ENCODE data around the gene LIN9.

Gene LIN9

GRCh38 chr1:226308723-226309397, at the start of gene LIN9:
LIN9 (minus strand) TSS chr1:226309164; CDS start chr1:226309139, 25 bp downstream.
- peak within 1 kb of the TSS; percentile 87 for H3K4me3 ChIP-seq (ENCODE audit: low read depth, low read length)
- H3K4me2 ChIP-seq (ENCODE audit: low read length): peak within 1 kb of the TSS; percentile 98
- peak within 1 kb of the TSS; percentile 94 for H2AFZ ChIP-seq
- H3K36me3 ChIP-seq (ENCODE audit: control insufficient read depth, insufficient read depth, low read length): no peaks in the 10 kb centered on the region
- H3K79me2 ChIP-seq: no peaks in the 10 kb centered on the region
- H3K9ac ChIP-seq: peak within 1 kb of the TSS; percentile 28
- peak within 1 kb of the TSS; percentile 15 for H3K27ac ChIP-seq
- no peak for TF ChIP-seq CTCF (IDR thresholded peaks at IDR 0.05)
- no peaks in the 10 kb centered on the region for H3K9me3 ChIP-seq (ENCODE audit: control insufficient read depth, low read length)
- H3K4me1 ChIP-seq: no peaks in the 10 kb centered on the region
- no peaks in the 10 kb centered on the region for H3K27me3 ChIP-seq (ENCODE audit: control insufficient read depth, insufficient read depth, low read length)

DNA sequence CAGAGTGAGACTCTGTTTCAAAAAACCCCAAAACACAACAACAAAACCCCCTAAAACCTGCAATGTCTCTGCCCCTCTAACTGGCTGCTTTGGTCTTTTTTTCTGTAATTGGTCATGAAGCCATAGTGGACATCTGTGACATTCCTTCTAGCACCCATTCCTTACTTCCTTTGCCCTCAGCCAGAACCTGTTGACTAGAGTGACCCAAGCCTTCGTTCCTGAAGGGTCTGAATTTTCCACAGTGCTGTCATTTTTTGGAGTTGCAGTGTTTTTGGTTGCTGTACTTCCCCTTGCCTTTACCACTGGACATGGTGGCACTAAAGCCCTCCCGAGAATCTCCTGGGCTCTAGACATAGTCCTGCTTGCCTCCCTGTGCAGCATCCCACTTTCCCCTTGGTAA, 48.5 kb upstream of the LIN9 start:
- Histone ChIP-seq H3K4me3 (ENCODE audit: low read depth, low read length) (no peak overlapping the region), H3K9ac (no peak overlapping the region), H3K4me2 (ENCODE audit: low read length) (no peak overlapping the region), H3K36me3 (ENCODE audit: control insufficient read depth, insufficient read depth, low read length) (no peaks in the 10 kb centered on the region), H3K4me1 (no peaks in the 10 kb centered on the region), H3K27ac (no peak overlapping the region), H2AFZ (no peak overlapping the region), H3K27me3 (ENCODE audit: control insufficient read depth, insufficient read depth, low read length) (no peaks in the 10 kb centered on the region), H3K79me2 (no peaks in the 10 kb centered on the region), H3K9me3 (ENCODE audit: control insufficient read depth, low read length) (no peaks in the 10 kb centered on the region)
- no peak for TF ChIP-seq CTCF (IDR thresholded peaks at IDR 0.05)

DNA sequence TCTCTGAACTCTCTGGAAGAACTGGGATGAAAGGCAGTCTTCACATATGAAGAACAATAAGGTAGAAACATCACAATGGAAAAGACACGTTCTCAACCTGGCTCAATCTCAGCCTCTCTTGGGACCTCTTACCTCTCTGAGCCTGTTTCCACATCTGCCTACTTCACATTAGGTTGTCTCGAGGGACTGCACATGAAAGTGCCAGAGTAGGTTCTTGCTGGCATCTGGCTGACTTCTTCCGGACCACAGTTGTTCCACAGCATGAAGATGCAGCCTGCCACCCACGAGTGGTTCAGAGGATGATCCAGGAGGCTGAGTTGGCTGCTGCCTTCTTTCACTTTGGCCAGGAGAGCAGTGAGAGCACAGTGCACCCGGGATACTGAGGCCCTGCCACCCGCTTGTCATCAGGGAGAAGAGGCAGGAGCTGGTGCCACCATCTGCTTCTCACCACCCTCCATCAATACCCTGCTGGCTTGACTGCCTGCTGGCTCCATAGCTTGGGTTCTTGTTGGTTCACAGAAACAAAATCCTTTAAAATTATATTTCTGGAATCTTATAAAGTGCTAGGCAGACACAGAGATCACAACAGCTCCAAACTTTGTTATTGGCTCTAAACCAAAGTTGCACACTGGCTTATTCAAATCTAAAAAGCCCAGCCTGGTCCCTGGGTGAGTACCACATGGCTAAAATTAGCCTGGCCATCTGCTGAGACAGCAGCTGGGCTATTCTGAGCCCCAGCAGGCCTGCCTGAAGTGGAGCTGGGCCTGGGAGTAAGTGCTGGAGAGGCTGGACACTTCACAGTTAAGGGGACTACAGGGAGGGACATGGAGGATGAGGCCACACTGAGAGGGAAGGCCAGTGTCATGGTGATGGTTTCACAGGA, 46.9 kb upstream of the LIN9 start:
- H3K4me2 ChIP-seq (ENCODE audit: low read length): no peak overlapping the region
- no peak overlapping the region for H3K9ac ChIP-seq
- no peaks in the 10 kb centered on the region for H3K36me3 ChIP-seq (ENCODE audit: control insufficient read depth, insufficient read depth, low read length)
- no peak overlapping the region for H2AFZ ChIP-seq
- H3K9me3 ChIP-seq (ENCODE audit: control insufficient read depth, low read length): no peaks in the 10 kb centered on the region
- H3K27me3 ChIP-seq (ENCODE audit: control insufficient read depth, insufficient read depth, low read length): no peaks in the 10 kb centered on the region
- no peak overlapping the region for H3K4me3 ChIP-seq (ENCODE audit: low read depth, low read length)
- TF ChIP-seq CTCF (IDR thresholded peaks at IDR 0.05): no peak
- H3K79me2 ChIP-seq: no peaks in the 10 kb centered on the region
- no peak overlapping the region for H3K27ac ChIP-seq
- H3K4me1 ChIP-seq: no peaks in the 10 kb centered on the region

DNA sequence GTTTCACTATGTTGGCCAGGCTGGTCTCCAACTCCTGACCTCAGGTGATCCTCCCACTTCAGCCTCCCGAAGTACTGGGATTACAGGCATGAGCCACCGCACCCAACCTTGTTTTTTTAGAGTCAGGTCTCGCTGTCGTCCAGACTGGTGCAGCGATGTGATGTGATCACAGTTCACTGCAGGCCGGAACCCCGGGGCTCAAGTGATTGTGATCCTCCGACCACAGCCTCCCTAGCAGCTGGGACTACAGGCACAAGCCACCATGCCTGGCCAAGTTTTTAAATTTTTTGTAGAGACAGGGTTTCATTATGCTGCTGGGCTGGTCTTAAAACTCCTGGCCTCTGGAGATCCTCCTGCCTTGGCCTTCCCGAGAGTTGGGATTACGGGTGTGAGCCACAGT, 46.1 kb upstream of the LIN9 start:
- H3K4me3 ChIP-seq (ENCODE audit: low read depth, low read length): no peak overlapping the region
- H3K79me2 ChIP-seq: no peaks in the 10 kb centered on the region
- no peaks in the 10 kb centered on the region for H3K36me3 ChIP-seq (ENCODE audit: control insufficient read depth, insufficient read depth, low read length)
- H3K4me1 ChIP-seq: no peaks in the 10 kb centered on the region
- no peak overlapping the region for H3K27ac ChIP-seq
- no peaks in the 10 kb centered on the region for H3K9me3 ChIP-seq (ENCODE audit: control insufficient read depth, low read length)
- no peak overlapping the region for H3K9ac ChIP-seq
- no peak for TF ChIP-seq CTCF (IDR thresholded peaks at IDR 0.05)
- H3K4me2 ChIP-seq (ENCODE audit: low read length): no peak overlapping the region
- H2AFZ ChIP-seq: no peak overlapping the region
- H3K27me3 ChIP-seq (ENCODE audit: control insufficient read depth, insufficient read depth, low read length): no peaks in the 10 kb centered on the region

All from parathyroid adenoma (tissue), 2 donors.